ENCODE measurements around the gene SPTB.

SPTB gene

GRCh38 chr14:64835431-64835830 is 44.3 kb downstream of the SPTB start:
- Histone ChIP-seq H2BK12ac (ENCODE audit: low read length) (no peak overlapping the region), H4K8ac (ENCODE audit: low read depth, low read length) (no peak overlapping the region)

GRCh38 chr14:64834965-64835364 is 44.7 kb downstream of the SPTB start:
- Histone ChIP-seq H3K23ac (ENCODE audit: low read depth, low read length, poor library complexity) (no peak overlapping the region), H3K4ac (ENCODE audit: low read length) (no peak overlapping the region), H3K27ac (replicated peaks; ENCODE audit: low read length) (no peak overlapping the region), H2BK15ac (ENCODE audit: low read length) (no peak overlapping the region), H3K9me3 (replicated peaks in 1 of 2; ENCODE audit: control insufficient read depth in 2 of 2, insufficient read depth in 1 of 2, low read depth in 1 of 2, low read length in 2 of 2) (no peaks in the 10 kb centered on the region), H3K36me3 (replicated peaks in 1 of 2; ENCODE audit: control insufficient read depth in 2 of 2, insufficient read depth in 2 of 2, low read length in 2 of 2) (no peaks in the 10 kb centered on the region), H2AFZ (ENCODE audit: low read length) (no peak overlapping the region), H3K18ac (ENCODE audit: low read length) (no peak overlapping the region), H4K91ac (ENCODE audit: low read depth, low read length, poor library complexity) (no peak overlapping the region), H2BK5ac (ENCODE audit: low read length) (no peak overlapping the region), H3K9ac (ENCODE audit: low read depth, low read length, poor library complexity) (no peak overlapping the region), H3K4me3 (ENCODE audit: low read length in 2 of 2) (no peak overlapping the region), H2AK5ac (ENCODE audit: low read depth, low read length) (no peak overlapping the region), H2BK12ac (ENCODE audit: low read length) (no peak overlapping the region), H3K27me3 (ENCODE audit: control insufficient read depth in 3 of 3, insufficient read depth in 3 of 3, low read depth in 1 of 3, low read length in 3 of 3) (peaks cover 0 to 30% (median 0%) of the 10 kb centered on the region in 3 experiments), H3K14ac (ENCODE audit: low read length) (no peak overlapping the region), H4K8ac (ENCODE audit: low read depth, low read length) (no peak overlapping the region), H2BK120ac (ENCODE audit: low read depth, low read length) (no peak overlapping the region), H3K4me2 (ENCODE audit: insufficient read depth, low read length, poor library complexity, severe bottlenecking) (no peak overlapping the region), H3K4me1 (ENCODE audit: control insufficient read depth in 2 of 2, insufficient read depth in 1 of 2, low read depth in 1 of 2, low read length in 2 of 2) (no peaks in the 10 kb centered on the region), H3K79me1 (ENCODE audit: low read depth, low read length) (no peaks in the 10 kb centered on the region)
- WGBS, 2 donors (ENCODE audit: extremely low coverage in 2 of 2, insufficient read length in 2 of 2, insufficient replicate concordance in 1 of 2), result no CpG with 5 or more reads among the region's 3 CpGs
- DNase-seq (ENCODE audit: low spot score), result no peak

More at GRCh38 chr14:64835431-64835830, 44.3 kb downstream of the SPTB start:
- no peak overlapping the region for H2BK120ac ChIP-seq (ENCODE audit: low read depth, low read length)
- H3K4ac ChIP-seq (ENCODE audit: low read length), result no peak overlapping the region
- no peak overlapping the region for H3K18ac ChIP-seq (ENCODE audit: low read length)
- WGBS, 2 donors (ENCODE audit: extremely low coverage in 2 of 2, insufficient read length in 2 of 2, insufficient replicate concordance in 1 of 2), result no CpG with 5 or more reads among the region's 5 CpGs
- no peaks in the 10 kb centered on the region for H3K4me1 ChIP-seq (ENCODE audit: control insufficient read depth in 2 of 2, insufficient read depth in 1 of 2, low read depth in 1 of 2, low read length in 2 of 2)
- H3K9me3 ChIP-seq (replicated peaks in 1 of 2; ENCODE audit: control insufficient read depth in 2 of 2, insufficient read depth in 1 of 2, low read depth in 1 of 2, low read length in 2 of 2), result no peaks in the 10 kb centered on the region
- no peak overlapping the region for H3K27ac ChIP-seq (replicated peaks; ENCODE audit: low read length)
- H3K4me2 ChIP-seq (ENCODE audit: insufficient read depth, low read length, poor library complexity, severe bottlenecking), result no peak overlapping the region
- H3K23ac ChIP-seq (ENCODE audit: low read depth, low read length, poor library complexity), result no peak overlapping the region
- no peak overlapping the region for H2AK5ac ChIP-seq (ENCODE audit: low read depth, low read length)
- peaks cover 0 to 30% (median 0%) of the 10 kb centered on the region in 3 experiments for H3K27me3 ChIP-seq (ENCODE audit: control insufficient read depth in 3 of 3, insufficient read depth in 3 of 3, low read depth in 1 of 3, low read length in 3 of 3)
- H3K36me3 ChIP-seq (replicated peaks in 1 of 2; ENCODE audit: control insufficient read depth in 2 of 2, insufficient read depth in 2 of 2, low read length in 2 of 2), result no peaks in the 10 kb centered on the region
- no peak overlapping the region for H2AFZ ChIP-seq (ENCODE audit: low read length)
- H4K91ac ChIP-seq (ENCODE audit: low read depth, low read length, poor library complexity), result no peak overlapping the region
- no peak for DNase-seq (ENCODE audit: low spot score)
- no peak overlapping the region for H2BK15ac ChIP-seq (ENCODE audit: low read length)
- H3K9ac ChIP-seq (ENCODE audit: low read depth, low read length, poor library complexity), result no peak overlapping the region
- H3K4me3 ChIP-seq (ENCODE audit: low read length in 2 of 2), result no peak overlapping the region
- no peak overlapping the region for H2BK5ac ChIP-seq (ENCODE audit: low read length)
- no peak overlapping the region for H3K14ac ChIP-seq (ENCODE audit: low read length)
- H3K79me1 ChIP-seq (ENCODE audit: low read depth, low read length), result no peaks in the 10 kb centered on the region

- H3K14ac ChIP-seq (ENCODE audit: low read length), result no peak overlapping the region
- H3K18ac ChIP-seq (ENCODE audit: low read length), result no peak overlapping the region
- H4K8ac ChIP-seq (ENCODE audit: low read depth, low read length), result no peak overlapping the region
- no peak overlapping the region for H2AK5ac ChIP-seq (ENCODE audit: low read depth, low read length)
- H3K4me3 ChIP-seq (ENCODE audit: low read length in 2 of 2), result no peak overlapping the region
- no peak overlapping the region for H2BK5ac ChIP-seq (ENCODE audit: low read length)
- H3K4ac ChIP-seq (ENCODE audit: low read length), result no peak overlapping the region
- H2BK12ac ChIP-seq (ENCODE audit: low read length), result no peak overlapping the region
- no peak overlapping the region for H3K27ac ChIP-seq (replicated peaks; ENCODE audit: low read length)
- no peak overlapping the region for H4K91ac ChIP-seq (ENCODE audit: low read depth, low read length, poor library complexity)
- no peak overlapping the region for H2AFZ ChIP-seq (ENCODE audit: low read length)
- no peaks in the 10 kb centered on the region for H3K4me1 ChIP-seq (ENCODE audit: control insufficient read depth in 2 of 2, insufficient read depth in 1 of 2, low read depth in 1 of 2, low read length in 2 of 2)
- no peaks in the 10 kb centered on the region for H3K36me3 ChIP-seq (replicated peaks in 1 of 2; ENCODE audit: control insufficient read depth in 2 of 2, insufficient read depth in 2 of 2, low read length in 2 of 2)
- H3K79me1 ChIP-seq (ENCODE audit: low read depth, low read length), result no peaks in the 10 kb centered on the region
- H3K9ac ChIP-seq (ENCODE audit: low read depth, low read length, poor library complexity), result no peak overlapping the region
- H3K4me2 ChIP-seq (ENCODE audit: insufficient read depth, low read length, poor library complexity, severe bottlenecking), result no peak overlapping the region
- no peak overlapping the region for H2BK15ac ChIP-seq (ENCODE audit: low read length)
- peaks cover 0 to 47% (median 0%) of the 10 kb centered on the region in 3 experiments for H3K27me3 ChIP-seq (ENCODE audit: control insufficient read depth in 3 of 3, insufficient read depth in 3 of 3, low read depth in 1 of 3, low read length in 3 of 3)
- DNase-seq (ENCODE audit: low spot score), result no peak
- no CpG with 5 or more reads among the region's 5 CpGs for WGBS, 2 donors (ENCODE audit: extremely low coverage in 2 of 2, insufficient read length in 2 of 2, insufficient replicate concordance in 1 of 2)
- H2BK120ac ChIP-seq (ENCODE audit: low read depth, low read length), result no peak overlapping the region
- no peaks in the 10 kb centered on the region for H3K9me3 ChIP-seq (replicated peaks in 1 of 2; ENCODE audit: control insufficient read depth in 2 of 2, insufficient read depth in 1 of 2, low read depth in 1 of 2, low read length in 2 of 2)
- no peak overlapping the region for H3K23ac ChIP-seq (ENCODE audit: low read depth, low read length, poor library complexity)
Observed at GRCh38 chr14:64831419-64831818, 48.3 kb downstream of the SPTB start.

GRCh38 chr14:64830961-64831360 is 48.7 kb downstream of the SPTB start:
- no peak overlapping the region for H2AFZ ChIP-seq (ENCODE audit: low read length)
- H4K91ac ChIP-seq (ENCODE audit: low read depth, low read length, poor library complexity), result no peak overlapping the region
- H2BK12ac ChIP-seq (ENCODE audit: low read length), result no peak overlapping the region
- no peak overlapping the region for H3K18ac ChIP-seq (ENCODE audit: low read length)
- H3K14ac ChIP-seq (ENCODE audit: low read length), result no peak overlapping the region
- no peak overlapping the region for H3K4me2 ChIP-seq (ENCODE audit: insufficient read depth, low read length, poor library complexity, severe bottlenecking)
- H2BK5ac ChIP-seq (ENCODE audit: low read length), result no peak overlapping the region
- H3K9ac ChIP-seq (ENCODE audit: low read depth, low read length, poor library complexity), result no peak overlapping the region
- no peak overlapping the region for H3K4ac ChIP-seq (ENCODE audit: low read length)
- peaks cover 0 to 47% (median 0%) of the 10 kb centered on the region in 3 experiments for H3K27me3 ChIP-seq (ENCODE audit: control insufficient read depth in 3 of 3, insufficient read depth in 3 of 3, low read depth in 1 of 3, low read length in 3 of 3)
- H3K79me1 ChIP-seq (ENCODE audit: low read depth, low read length), result no peaks in the 10 kb centered on the region
- no CpG with 5 or more reads among the region's 1 CpG for WGBS, 2 donors (ENCODE audit: extremely low coverage in 2 of 2, insufficient read length in 2 of 2, insufficient replicate concordance in 1 of 2)
- no peak overlapping the region for H3K23ac ChIP-seq (ENCODE audit: low read depth, low read length, poor library complexity)
- no peak overlapping the region for H3K4me3 ChIP-seq (ENCODE audit: low read length in 2 of 2)
- H2BK120ac ChIP-seq (ENCODE audit: low read depth, low read length), result no peak overlapping the region
- no peaks in the 10 kb centered on the region for H3K36me3 ChIP-seq (replicated peaks in 1 of 2; ENCODE audit: control insufficient read depth in 2 of 2, insufficient read depth in 2 of 2, low read length in 2 of 2)
- no peak overlapping the region for H3K27ac ChIP-seq (replicated peaks; ENCODE audit: low read length)
- H2AK5ac ChIP-seq (ENCODE audit: low read depth, low read length), result no peak overlapping the region
- no peaks in the 10 kb centered on the region for H3K9me3 ChIP-seq (replicated peaks in 1 of 2; ENCODE audit: control insufficient read depth in 2 of 2, insufficient read depth in 1 of 2, low read depth in 1 of 2, low read length in 2 of 2)
- H4K8ac ChIP-seq (ENCODE audit: low read depth, low read length), result no peak overlapping the region
- no peaks in the 10 kb centered on the region for H3K4me1 ChIP-seq (ENCODE audit: control insufficient read depth in 2 of 2, insufficient read depth in 1 of 2, low read depth in 1 of 2, low read length in 2 of 2)
- DNase-seq (ENCODE audit: low spot score), result no peak
- H2BK15ac ChIP-seq (ENCODE audit: low read length), result no peak overlapping the region
